Osteoblast (primary cell): Measurements from ENCODE around the gene CACNA1D. TPM values are rescaled to one million over a fixed set of nuclear protein-coding genes. Genes with fewer than 3 reads are reported as not detected.
A peak's percentile ranks its signal among the peaks of the same experiment; 100 is the strongest.

Source experiments
- DNase-seq: peaks from one replicate; pipeline ENCODE4 v3.0.0; 2011; ENCODE audit warnings: low spot score, mixed read lengths; ENCODE audit not compliant: insufficient read length; ENCODE audit errors: missing footprints
- H2AFZ ChIP-seq: 2 replicates; pipeline ENCODE4 v1.6.0; 2011; ENCODE audit warnings: mild to moderate bottlenecking, low read length
- H3K27ac ChIP-seq: 2 replicates; pipeline ENCODE4 v1.5.1; 2011; ENCODE audit warnings: mild to moderate bottlenecking, low read depth, low read length, moderate library complexity
- H3K27me3 ChIP-seq: 2 replicates; pipeline ENCODE4 v1.6.0; 2012; ENCODE audit warnings: mild to moderate bottlenecking, control low read depth, inconsistent platforms, low read length, moderate library complexity; ENCODE audit not compliant: insufficient read depth
- H3K36me3 ChIP-seq: 2 replicates; pipeline ENCODE4 v1.5.1; 2011; ENCODE audit warnings: mild to moderate bottlenecking, low read length, control low read depth, moderate library complexity; ENCODE audit not compliant: insufficient read depth
- H3K4me1 ChIP-seq: 2 replicates; pipeline ENCODE4 v1.5.1; 2011; ENCODE audit warnings: mild to moderate bottlenecking, low read length, control low read depth, moderate library complexity; ENCODE audit not compliant: insufficient read depth
- H3K4me2 ChIP-seq: 2 replicates; pipeline ENCODE4 v1.6.0; 2011; ENCODE audit warnings: mild to moderate bottlenecking, low read length; ENCODE audit not compliant: insufficient read depth
- H3K4me3 ChIP-seq: fragments of 200-600 bp; sonication (generic); 3 replicates; pipeline ENCODE4 v1.5.1; 2012; ENCODE audit warnings: mild to moderate bottlenecking, low read length, inconsistent platforms; ENCODE audit not compliant: insufficient read depth
- H3K79me2 ChIP-seq: 2 replicates; pipeline ENCODE4 v1.6.0; 2012; ENCODE audit warnings: mild to moderate bottlenecking, low read length, control low read depth, inconsistent platforms; ENCODE audit not compliant: insufficient read depth
- H3K9me3 ChIP-seq: 2 replicates; pipeline ENCODE4 v1.5.1; 2011; ENCODE audit warnings: low read depth, low read length, control low read depth
- H4K20me1 ChIP-seq: 2 replicates; pipeline ENCODE4 v1.6.0; 2012; ENCODE audit warnings: mild to moderate bottlenecking, low read length, control low read depth; ENCODE audit not compliant: insufficient read depth
- CTCF ChIP-seq: IDR thresholded peaks from 2 replicates; pipeline ENCODE4 v1.5.1; 2011; ENCODE audit warnings: mild to moderate bottlenecking, low read depth, low read length, moderate library complexity; ENCODE audit errors: extremely low read depth
- total RNA-seq: library from RNA; depleted of rRNA; stranded (reverse); fragments of >200 nt; gene quantifications from 2 replicates; pipeline ENCODE4 v1.2.3, GENCODE V29; 2012

CACNA1D gene
- total RNA-seq, 1 donor = under 0.01 TPM

- H3K27ac ChIP-seq = no peak overlapping the region
- no peak for TF ChIP-seq CTCF
- no peak for DNase-seq
- no peaks in the 10 kb centered on the region for H3K9me3 ChIP-seq
- no peaks in the 10 kb centered on the region for H3K36me3 ChIP-seq
- H3K4me3 ChIP-seq = no peak overlapping the region
- H3K4me1 ChIP-seq = no peaks in the 10 kb centered on the region
- no peaks in the 10 kb centered on the region for H3K27me3 ChIP-seq
- no peaks in the 10 kb centered on the region for H3K79me2 ChIP-seq
- no peak overlapping the region for H2AFZ ChIP-seq
- H3K4me2 ChIP-seq = no peak overlapping the region
- no peaks in the 10 kb centered on the region for H4K20me1 ChIP-seq
These were observed 180.7 kb downstream of the CACNA1D start for GRCh38 chr3:53675022-53675697.

- no peak for TF ChIP-seq CTCF
- no peak for DNase-seq
- no peak overlapping the region for H3K4me2 ChIP-seq
- no peaks in the 10 kb centered on the region for H3K36me3 ChIP-seq
- no peaks in the 10 kb centered on the region for H3K79me2 ChIP-seq
- no peaks in the 10 kb centered on the region for H3K9me3 ChIP-seq
- H3K27ac ChIP-seq = no peak overlapping the region
- no peaks in the 10 kb centered on the region for H4K20me1 ChIP-seq
- no peak overlapping the region for H2AFZ ChIP-seq
- no peak overlapping the region for H3K4me3 ChIP-seq
- no peaks in the 10 kb centered on the region for H3K4me1 ChIP-seq
- no peaks in the 10 kb centered on the region for H3K27me3 ChIP-seq
These were observed 181.5 kb downstream of the CACNA1D start for GRCh38 chr3:53675942-53676341.

- no peak overlapping the region for H2AFZ ChIP-seq
- no peak overlapping the region for H3K4me2 ChIP-seq
- H3K4me1 ChIP-seq = no peaks in the 10 kb centered on the region
- H3K4me3 ChIP-seq = no peak overlapping the region
- H3K36me3 ChIP-seq = no peaks in the 10 kb centered on the region
- H3K79me2 ChIP-seq = no peaks in the 10 kb centered on the region
- TF ChIP-seq CTCF = peak; percentile 23
- no peaks in the 10 kb centered on the region for H3K27me3 ChIP-seq
- no peak overlapping the region for H3K27ac ChIP-seq
- DNase-seq = no peak
- H3K9me3 ChIP-seq = no peaks in the 10 kb centered on the region
- no peaks in the 10 kb centered on the region for H4K20me1 ChIP-seq
These were observed 183.0 kb downstream of the CACNA1D start for GRCh38 chr3:53677413-53677812.

GRCh38 chr3:53680028-53680427, 185.6 kb downstream of the CACNA1D start:
- H3K36me3 ChIP-seq = no peaks in the 10 kb centered on the region
- H2AFZ ChIP-seq = no peak overlapping the region
- no peak overlapping the region for H3K27ac ChIP-seq
- H3K27me3 ChIP-seq = peaks cover 3% of the 10 kb centered on the region
- no peaks in the 10 kb centered on the region for H3K79me2 ChIP-seq
- no peak for DNase-seq
- TF ChIP-seq CTCF = no peak
- no peaks in the 10 kb centered on the region for H4K20me1 ChIP-seq
- H3K4me2 ChIP-seq = no peak overlapping the region
- H3K4me3 ChIP-seq = no peak overlapping the region
- H3K9me3 ChIP-seq = no peaks in the 10 kb centered on the region
- no peaks in the 10 kb centered on the region for H3K4me1 ChIP-seq
